ENCODE results near the gene COPS7B. TPM values are rescaled to one million over a fixed set of nuclear protein-coding genes. Genes with fewer than 3 reads are reported as not detected.

COPS7B gene
- polyA plus RNA-seq, 2 of the 4 experiments (the other 2 are of a cell fraction) = 34.3 to 54.9 TPM

- WGBS (ENCODE audit: missing lambda C conversion rate) = 78% methylated on average over 6 of the region's 6 CpGs
- Histone ChIP-seq H3K4me2 (no peak overlapping the region), H3K9me3 (no peaks in the 10 kb centered on the region), H3K27ac (no peak overlapping the region), H3K4me3 (no peak overlapping the region), H3K4me1 (peaks cover 4% of the 10 kb centered on the region; the same call in 1 of the 3 replicates)
- FAIRE-seq (no peak), DNase-seq (ENCODE audit: low read depth in 1 of 2, low spot score in 1 of 2) (no peak), ATAC-seq (no peak)
- CTCF ChIA-PET = interaction anchor here (2.0 kb wide), 1 partner anchor 9 kb away, joined by 5 read pairs; no protein-coding TSS in a partner anchor
- TF ChIP-seq RARB (CRISPR knock-in tag; IDR thresholded peaks at IDR 0.05) (no peak), EHMT2 (IDR thresholded peaks at IDR 0.05; ENCODE audit: low read depth) (no peak), MAX (IDR thresholded peaks at IDR 0.05) (no peak), GATA3 (IDR thresholded peaks at IDR 0.05; ENCODE audit: borderline replicate concordance) (no peak), CEBPB (IDR thresholded peaks at IDR 0.05) (no peak), POLR2AphosphoS2 (conservative IDR thresholded peaks at IDR 0.05; ENCODE audit: low read length) (no peak), HDAC2 (IDR thresholded peaks at IDR 0.05) (no peak), JUNB (IDR thresholded peaks at IDR 0.05) (no peak), KDM1A (IDR thresholded peaks at IDR 0.05; ENCODE audit: low read depth) (no peak), ZC3H11A (IDR thresholded peaks at IDR 0.05) (no peak), FOSL2 (IDR thresholded peaks at IDR 0.05) (no peak), FOSL2 (CRISPR knock-in tag; IDR thresholded peaks at IDR 0.05) (no peak)
- POLR2A ChIA-PET = no interaction called here
Measured at GRCh38 chr2:231769170-231770136, 16.8 kb upstream of the COPS7B start.

GRCh38 chr2:231780123-231780908 is 5.9 kb upstream of the COPS7B start:
- Histone ChIP-seq H3K4me2 (peak overlapping the region; percentile 93), H3K4me1 (peaks cover 15% of the 10 kb centered on the region), H3K9me3 (no peaks in the 10 kb centered on the region), H3K27ac (peak overlapping the region; percentile 79 to 88), H3K4me3 (peak overlapping the region; percentile 68)
- DNase-seq (ENCODE audit: low read depth in 1 of 2, low spot score in 1 of 2) (no peak), ATAC-seq (no peak), FAIRE-seq (no peak)
- TF ChIP-seq RAD21 (conservative IDR thresholded peaks at IDR 0.05 in 1 of 2, IDR thresholded peaks at IDR 0.05 in 1 of 2) = no peak
- peak; percentile 56; the same call in 1 of the 2 replicates for TF ChIP-seq REST (IDR thresholded peaks at IDR 0.05)
- WGBS (ENCODE audit: missing lambda C conversion rate) = 39% methylated on average over 28 of the region's 51 CpGs
- POLR2A ChIA-PET = interaction anchor here (1.8 kb wide), 1 partner anchor 72 kb away, joined by 8 read pairs; the partner anchor contains the start of gene PTMA
- CTCF ChIA-PET = interaction anchor here (1.1 to 1.6 kb wide), 3 partner anchors 15 to 105 kb away, joined by 3 to 5 read pairs (median 3); no protein-coding TSS in a partner anchor

Data from A549 (cell line).